Testis (tissue), 3 donors: ENCODE measurements around the gene STAG1. TPM values are rescaled to one million over a fixed set of nuclear protein-coding genes. Genes with fewer than 3 reads are reported as not detected.

Source experiments
- DNase-seq: peaks from one replicate; pipeline ENCODE4 v3.0.0-alpha.2; 2019
- H3K27ac ChIP-seq, 2 donors: fragments of 200-600 bp; sonication (generic); one replicate each; pipeline ENCODE4 v1.5.1; 2019
- H3K27me3 ChIP-seq: fragments of 200-600 bp; sonication (generic); one replicate; pipeline ENCODE4 v1.5.1; 2019
- H3K36me3 ChIP-seq: fragments of 200-600 bp; sonication (generic); one replicate; pipeline ENCODE4 v1.5.1; 2017; ENCODE audit warnings: low read depth; ENCODE audit errors: missing control alignments
- H3K4me1 ChIP-seq: fragments of 200-600 bp; sonication (generic); one replicate; pipeline ENCODE4 v1.5.1; 2019
- H3K4me3 ChIP-seq, 2 donors: fragments of 200-600 bp; sonication (generic); one replicate each; pipeline ENCODE4 v1.5.1; 2017 to 2019
- H3K9me3 ChIP-seq: fragments of 200-600 bp; sonication (generic); one replicate; pipeline ENCODE4 v1.5.1; 2017
- CTCF ChIP-seq, 3 experiments: fragments of 450-650 bp in 2 of 3; fragments of 200-600 bp in 1 of 3; sonication (generic) in 1 of 3; IDR thresholded peaks; one replicate each; pipeline ENCODE4 v1.5.1; 2016 to 2019; ENCODE audit warnings: antibody characterized with exemption in 3 of 3, mild to moderate bottlenecking in 2 of 3, moderate library complexity in 1 of 3
- POLR2A ChIP-seq: fragments of 450-650 bp; IDR thresholded peaks from one replicate; pipeline ENCODE4 v1.6.1; 2017; ENCODE audit warnings: antibody characterized with exemption, mild to moderate bottlenecking, moderate library complexity
- WGBS, 2 donors: methylation state at CpG; one replicate each; pipeline ENCODE4 v1.1.5; 2018; 5-methylcytosine and 5-hydroxymethylcytosine counted together
- intact Hi-C: fragments of 100-400 bp; cut with DNase I; formaldehyde crosslinking; loops from one replicate; pipeline ENCODE4 v1.15.1; 2023; ENCODE audit warnings: low total_unique reads
- polyA plus RNA-seq: library from polyadenylated mRNA; stranded (reverse); fragments of 350-450 nt; fragmentation: Illumina TruSeq; extraction: RNeasy Lipid Tissue Mini Kit (QIAGEN cat#74804); gene quantifications from one replicate; pipeline ENCODE4 v1.2.3, GENCODE V29; 2014; ENCODE audit warnings: low read depth, low replicate concordance; ENCODE audit not compliant: insufficient read depth
- small RNA-seq, 2 donors: library from RNA; depleted of rRNA; stranded (forward); fragments of <200 nt; gene quantifications; one replicate each; pipeline ENCODE3, GENCODE V24; 2016
- total RNA-seq, 2 donors: library from RNA; depleted of rRNA; stranded (reverse); fragments of >200 nt; gene quantifications; one replicate each; pipeline ENCODE4 v1.2.3, GENCODE V29; 2016

STAG1 gene
- total and polyA plus RNA-seq, 3 donors from 2014 or later, result 14.3 to 45.3 (median 40.2) TPM

GRCh38 chr3:136294176-136294575 is 458.0 kb downstream of the STAG1 start:
- Histone ChIP-seq H3K4me1 (no peaks in the 10 kb centered on the region), H3K27me3 (no peaks in the 10 kb centered on the region), H3K36me3 (no peaks in the 10 kb centered on the region), H3K27ac (no peak overlapping the region), H3K4me3 (no peak overlapping the region), H3K9me3 (no peaks in the 10 kb centered on the region)
- 87 to 92% methylated on average over 1 of the region's 1 CpG for WGBS, 2 donors
- DNase-seq, result no peak
- TF ChIP-seq CTCF (IDR thresholded peaks at IDR 0.05), result no peak
- TF ChIP-seq POLR2A, result no peak
- intact Hi-C loops, result no loop called here

GRCh38 chr3:136293279-136293678 is 458.9 kb downstream of the STAG1 start:
- Histone ChIP-seq H3K9me3 (no peaks in the 10 kb centered on the region), H3K27me3 (no peaks in the 10 kb centered on the region), H3K27ac (no peak overlapping the region), H3K36me3 (no peaks in the 10 kb centered on the region), H3K4me1 (no peaks in the 10 kb centered on the region), H3K4me3 (no peak overlapping the region)
- TF ChIP-seq POLR2A, result no peak
- TF ChIP-seq CTCF (IDR thresholded peaks at IDR 0.05), result no peak
- intact Hi-C loops, result no loop called here
- DNase-seq, result no peak
- 71 to 75% methylated on average over 2 of the region's 2 CpGs for WGBS, 2 donors

- no peaks in the 10 kb centered on the region for H3K4me1 ChIP-seq
- H3K36me3 ChIP-seq, result no peaks in the 10 kb centered on the region
- intact Hi-C loops, result no loop called here
- no peaks in the 10 kb centered on the region for H3K27me3 ChIP-seq
- H3K4me3 ChIP-seq, result no peak overlapping the region
- DNase-seq, result no peak
- H3K9me3 ChIP-seq, result no peaks in the 10 kb centered on the region
- no peak overlapping the region for H3K27ac ChIP-seq
- WGBS, 2 donors, result 100% methylated on average over 1 of the region's 1 CpG
- TF ChIP-seq POLR2A, result no peak
- TF ChIP-seq CTCF (IDR thresholded peaks at IDR 0.05), result no peak
These were observed 459.7 kb downstream of the STAG1 start for GRCh38 chr3:136292500-136292899.

- no peaks in the 10 kb centered on the region for H3K36me3 ChIP-seq
- 96 to 100% methylated on average over 5 of the region's 5 CpGs for WGBS, 2 donors
- intact Hi-C loops, result no loop called here
These were observed 460.9 kb downstream of the STAG1 start for GRCh38 chr3:136291302-136291701.

More at GRCh38 chr3:136291302-136291701, 460.9 kb downstream of the STAG1 start:
- no peak overlapping the region for H3K4me3 ChIP-seq
- H3K4me1 ChIP-seq, result no peaks in the 10 kb centered on the region
- no peaks in the 10 kb centered on the region for H3K27me3 ChIP-seq
- H3K27ac ChIP-seq, result no peak overlapping the region
- no peak for TF ChIP-seq CTCF (IDR thresholded peaks at IDR 0.05)
- TF ChIP-seq POLR2A, result no peak
- no peak for DNase-seq
- no peaks in the 10 kb centered on the region for H3K9me3 ChIP-seq

Small RNA genes lying within 50 kb of the gene (small RNA-seq; reads per million reads assigned to genes)
- gene RNU6-1284P (0 reads per million in 2 donors), gene RNU6-789P (0 reads per million in 2 donors)

Other genes with a start within 250 kb of the STAG1 start
- gene SLC35G2, start 66.7 kb upstream of the STAG1 start, total RNA-seq, result 10 to 100 TPM; 21.1 to 22.1 TPM
- 22.4 TPM for gene SLC35G2, start 66.7 kb upstream of the STAG1 start, polyA plus RNA-seq
- 10 to 100 TPM; 42.7 to 45.0 TPM for gene NCK1, start 109.8 kb upstream of the STAG1 start, total RNA-seq
- 31.1 TPM for gene NCK1, start 109.8 kb upstream of the STAG1 start, polyA plus RNA-seq
- 1 to 10 TPM; 2.0 to 3.5 TPM for gene IL20RB, start 205.6 kb upstream of the STAG1 start, total RNA-seq
- 12.5 TPM for gene IL20RB, start 205.6 kb upstream of the STAG1 start, polyA plus RNA-seq